H9 (cell line): ENCODE results near the gene FNDC3B. TPM values are rescaled to one million over a fixed set of nuclear protein-coding genes. Genes with fewer than 3 reads are reported as not detected.

ENCODE experiments used
- DNase-seq: peaks from one replicate; pipeline ENCODE4 v3.0.0-alpha.2; 2017
- H2AFZ ChIP-seq: one replicate; pipeline ENCODE4 v1.6.1; 2013; ENCODE audit warnings: mild to moderate bottlenecking, low read length, control low read depth, moderate library complexity
- H2AK5ac ChIP-seq: 2 replicates; pipeline ENCODE4 v1.6.1; 2013; ENCODE audit warnings: low read length, control low read depth, mixed read lengths; ENCODE audit not compliant: insufficient read length
- H2BK120ac ChIP-seq: one replicate; pipeline ENCODE4 v1.6.1; 2013; ENCODE audit warnings: low read depth, mild to moderate bottlenecking, low read length, control low read depth, inconsistent platforms; ENCODE audit not compliant: poor library complexity, severe bottlenecking
- H2BK12ac ChIP-seq: 2 replicates; pipeline ENCODE4 v1.6.1; 2013; ENCODE audit warnings: low read length, control low read depth, mixed read lengths, low read depth; ENCODE audit not compliant: insufficient read length
- H2BK15ac ChIP-seq: 2 replicates; pipeline ENCODE4 v1.6.1; 2013; ENCODE audit warnings: low read depth, low read length, control low read depth
- H2BK20ac ChIP-seq: one replicate; pipeline ENCODE4 v1.6.1; 2013; ENCODE audit warnings: low read depth, mild to moderate bottlenecking, low read length, control low read depth, inconsistent platforms; ENCODE audit not compliant: poor library complexity, severe bottlenecking
- H2BK5ac ChIP-seq: 2 replicates; pipeline ENCODE4 v1.6.1; 2013; ENCODE audit warnings: low read length, control low read depth, mixed read lengths; ENCODE audit not compliant: insufficient read length
- H3K14ac ChIP-seq: 2 replicates; pipeline ENCODE4 v1.6.1; 2013; ENCODE audit warnings: low read length, control low read depth; ENCODE audit not compliant: insufficient read depth
- H3K18ac ChIP-seq: 2 replicates; pipeline ENCODE4 v1.6.1; 2013; ENCODE audit warnings: low read depth, mild to moderate bottlenecking, mixed read lengths, low read length, control low read depth; ENCODE audit not compliant: insufficient read length
- H3K23ac ChIP-seq: 2 replicates; pipeline ENCODE4 v1.6.1; 2013; ENCODE audit warnings: low read length, control low read depth, mixed read lengths, low read depth; ENCODE audit not compliant: insufficient read length
- H3K23me2 ChIP-seq: 2 replicates; pipeline ENCODE4 v1.6.1; 2013; ENCODE audit warnings: low read depth, mild to moderate bottlenecking, mixed read lengths, low read length, control low read depth; ENCODE audit not compliant: insufficient read length, poor library complexity, severe bottlenecking
- H3K27ac ChIP-seq: 2 replicates; pipeline ENCODE4 v1.5.1; 2013; ENCODE audit warnings: low read length, control low read depth, mixed read lengths, low read depth; ENCODE audit not compliant: insufficient read length
- H3K27me3 ChIP-seq: 2 replicates; pipeline ENCODE4 v1.6.1; 2013; ENCODE audit warnings: low read length, control low read depth, inconsistent platforms; ENCODE audit not compliant: insufficient read depth
- H3K4ac ChIP-seq: 2 replicates; pipeline ENCODE4 v1.6.1; 2013; ENCODE audit warnings: low read depth, mild to moderate bottlenecking, control low read depth, inconsistent platforms, low read length, moderate library complexity
- H3K4me1 ChIP-seq: 2 replicates; pipeline ENCODE4 v1.6.1; 2013; ENCODE audit warnings: low read length, control low read depth, inconsistent platforms; ENCODE audit not compliant: insufficient read depth
- H3K4me2 ChIP-seq: 2 replicates; pipeline ENCODE4 v1.6.1; 2013; ENCODE audit warnings: low read length, control low read depth, mixed read lengths; ENCODE audit not compliant: insufficient read length, insufficient read depth
- H3K56ac ChIP-seq: 2 replicates; pipeline ENCODE4 v1.6.1; 2013; ENCODE audit warnings: low read depth, mild to moderate bottlenecking, mixed read lengths, low read length, control low read depth; ENCODE audit not compliant: insufficient read length
- H3K79me1 ChIP-seq: 2 replicates; pipeline ENCODE4 v1.6.1; 2013; ENCODE audit warnings: low read depth, mild to moderate bottlenecking, moderate library complexity, low read length, control low read depth, inconsistent platforms; ENCODE audit not compliant: insufficient read depth, poor library complexity, severe bottlenecking
- H3K79me2 ChIP-seq: 2 replicates; pipeline ENCODE4 v1.6.1; 2013; ENCODE audit warnings: low read length, control low read depth, inconsistent platforms; ENCODE audit not compliant: insufficient read depth
- H3K9ac ChIP-seq: 2 replicates; pipeline ENCODE4 v1.6.1; 2013; ENCODE audit warnings: low read length, control low read depth, mixed read lengths; ENCODE audit not compliant: insufficient read length; ENCODE audit errors: extremely low read depth
- H3K9me3 ChIP-seq: one replicate; pipeline ENCODE4 v1.6.1; 2013; ENCODE audit warnings: low read depth, low read length, inconsistent platforms; ENCODE audit not compliant: control insufficient read depth
- H3T11ph ChIP-seq: one replicate; pipeline ENCODE4 v1.6.1; 2013; ENCODE audit warnings: mild to moderate bottlenecking, low read length, control low read depth, inconsistent platforms
- H4K20me1 ChIP-seq: one replicate; pipeline ENCODE4 v1.6.1; 2013; ENCODE audit not compliant: control insufficient read depth, insufficient read length, insufficient read depth
- H4K5ac ChIP-seq: 2 replicates; pipeline ENCODE4 v1.6.1; 2013; ENCODE audit warnings: low read depth, mild to moderate bottlenecking, mixed read lengths, low read length, control low read depth; ENCODE audit not compliant: insufficient read length
- H4K8ac ChIP-seq: replicated peaks from 2 replicates; pipeline ENCODE4 v1.6.1; 2013; ENCODE audit warnings: low read length, control low read depth, mixed read lengths, low read depth; ENCODE audit not compliant: insufficient read length
- H4K91ac ChIP-seq: 2 replicates; pipeline ENCODE4 v1.6.1; 2013; ENCODE audit warnings: low read depth, mild to moderate bottlenecking, moderate library complexity, mixed read lengths, low read length, control low read depth; ENCODE audit not compliant: insufficient read length
- H3K27ac Mint-ChIP-seq, 3 experiments: 2 replicates in 2 of 3; 3 replicates in 1 of 3; pipeline ENCODE4 v1.8.0; 2020 to 2021; ENCODE audit warnings: mixed read lengths in 3 of 3, mild to moderate bottlenecking in 1 of 3, moderate library complexity in 1 of 3
- H3K27me3 Mint-ChIP-seq: 2 replicates; pipeline ENCODE4 v1.8.0; 2021; ENCODE audit warnings: low read depth, mild to moderate bottlenecking, moderate library complexity, mixed read lengths
- H3K36me3 Mint-ChIP-seq, 3 experiments: 2 replicates in 2 of 3; 3 replicates in 1 of 3; pipeline ENCODE4 v1.8.0; 2020 to 2021; ENCODE audit warnings: low read depth in 3 of 3, mixed read lengths in 3 of 3; ENCODE audit not compliant: insufficient read depth in 1 of 3
- H3K4me1 Mint-ChIP-seq, 2 experiments: 2 replicates each; pipeline ENCODE4 v1.8.0; 2020; ENCODE audit warnings: mixed read lengths in 2 of 2
- H3K4me3 Mint-ChIP-seq, 2 experiments: 2 replicates in 1 of 2; 3 replicates in 1 of 2; pipeline ENCODE4 v1.8.0; 2020 to 2021; ENCODE audit warnings: mild to moderate bottlenecking in 2 of 2, mixed read lengths in 2 of 2, moderate library complexity in 1 of 2
- H3K9me3 Mint-ChIP-seq, 2 experiments: 2 replicates in 1 of 2; 3 replicates in 1 of 2; pipeline ENCODE4 v1.8.0; 2020; ENCODE audit warnings: mild to moderate bottlenecking in 2 of 2, mixed read lengths in 2 of 2, moderate library complexity in 1 of 2
- WGBS: extraction: QIAGEN DNeasy Blood & Tissue Kit; methylation state at CpG from one replicate; pipeline ENCODE4 v1.1.7; 2013; ENCODE audit warnings: missing lambda C conversion rate, low lambda C conversion rate, mixed read lengths; ENCODE audit not compliant: insufficient read length; ENCODE audit errors: extremely low coverage; 5-methylcytosine and 5-hydroxymethylcytosine counted together
- total RNA-seq: library from RNA; stranded (reverse); gene quantifications from 2 replicates; pipeline ENCODE4 v1.2.1, GENCODE V29; 2021
- TF ChIP-seq, protein P1 (sequence below): fragments of 200-600 bp; sonication (generic); conservative IDR thresholded peaks from 3 replicates; pipeline ENCODE4 v1.8.0; 2021; ENCODE audit warnings: antibody characterized with exemption, mild to moderate bottlenecking

The FNDC3B gene
- total RNA-seq, 1 experiment from 2014 or later, result 43.8 TPM

GRCh38 chr3:172106037-172106954 is 66.9 kb downstream of the FNDC3B start:
- Histone ChIP-seq H2BK5ac (no peak overlapping the region), H3K27me3 (no peaks in the 10 kb centered on the region), H4K20me1 (no peaks in the 10 kb centered on the region), H3T11ph (no peak overlapping the region), H3K56ac (no peak overlapping the region), H3K18ac (no peak overlapping the region), H3K23me2 (no peaks in the 10 kb centered on the region), H2BK120ac (no peak overlapping the region), H4K91ac (no peak overlapping the region), H2AFZ (no peak overlapping the region), H2BK20ac (no peak overlapping the region), H3K14ac (no peak overlapping the region), H3K4me1 (peaks cover 7% of the 10 kb centered on the region), H4K8ac (no peak overlapping the region), H3K9me3 (no peaks in the 10 kb centered on the region), H3K23ac (no peak overlapping the region), H3K9ac (no peak overlapping the region), H2BK12ac (no peak overlapping the region), H2BK15ac (no peak overlapping the region), H3K79me1 (peaks cover 11% of the 10 kb centered on the region), H3K27ac (no peak overlapping the region), H2AK5ac (no peak overlapping the region), H3K4ac (no peak overlapping the region), H4K5ac (no peak overlapping the region), H3K4me2 (no peak overlapping the region), H3K79me2 (peaks cover 22% of the 10 kb centered on the region; the same call in 1 of the 2 replicates)
- Mint-ChIP-seq H3K27ac (peak overlapping the region in 2 of 3 experiments; percentile 16 to 63; a peak in 4 of 7 replicates), H3K9me3 (no peaks in the 10 kb centered on the region), H3K27me3 (no peaks in the 10 kb centered on the region), H3K4me3 (no peak overlapping the region), H3K36me3 (no peaks in the 10 kb centered on the region), H3K4me1 (peaks cover 54 to 58% of the 10 kb centered on the region in 2 experiments)
- WGBS, result no CpG with 5 or more reads among the region's 4 CpGs
- TF ChIP-seq, protein P1, sequence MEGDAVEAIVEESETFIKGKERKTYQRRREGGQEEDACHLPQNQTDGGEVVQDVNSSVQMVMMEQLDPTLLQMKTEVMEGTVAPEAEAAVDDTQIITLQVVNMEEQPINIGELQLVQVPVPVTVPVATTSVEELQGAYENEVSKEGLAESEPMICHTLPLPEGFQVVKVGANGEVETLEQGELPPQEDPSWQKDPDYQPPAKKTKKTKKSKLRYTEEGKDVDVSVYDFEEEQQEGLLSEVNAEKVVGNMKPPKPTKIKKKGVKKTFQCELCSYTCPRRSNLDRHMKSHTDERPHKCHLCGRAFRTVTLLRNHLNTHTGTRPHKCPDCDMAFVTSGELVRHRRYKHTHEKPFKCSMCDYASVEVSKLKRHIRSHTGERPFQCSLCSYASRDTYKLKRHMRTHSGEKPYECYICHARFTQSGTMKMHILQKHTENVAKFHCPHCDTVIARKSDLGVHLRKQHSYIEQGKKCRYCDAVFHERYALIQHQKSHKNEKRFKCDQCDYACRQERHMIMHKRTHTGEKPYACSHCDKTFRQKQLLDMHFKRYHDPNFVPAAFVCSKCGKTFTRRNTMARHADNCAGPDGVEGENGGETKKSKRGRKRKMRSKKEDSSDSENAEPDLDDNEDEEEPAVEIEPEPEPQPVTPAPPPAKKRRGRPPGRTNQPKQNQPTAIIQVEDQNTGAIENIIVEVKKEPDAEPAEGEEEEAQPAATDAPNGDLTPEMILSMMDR, result no peak
- no peak for DNase-seq
